ENCODE results near the gene SERTM2.

DNA sequence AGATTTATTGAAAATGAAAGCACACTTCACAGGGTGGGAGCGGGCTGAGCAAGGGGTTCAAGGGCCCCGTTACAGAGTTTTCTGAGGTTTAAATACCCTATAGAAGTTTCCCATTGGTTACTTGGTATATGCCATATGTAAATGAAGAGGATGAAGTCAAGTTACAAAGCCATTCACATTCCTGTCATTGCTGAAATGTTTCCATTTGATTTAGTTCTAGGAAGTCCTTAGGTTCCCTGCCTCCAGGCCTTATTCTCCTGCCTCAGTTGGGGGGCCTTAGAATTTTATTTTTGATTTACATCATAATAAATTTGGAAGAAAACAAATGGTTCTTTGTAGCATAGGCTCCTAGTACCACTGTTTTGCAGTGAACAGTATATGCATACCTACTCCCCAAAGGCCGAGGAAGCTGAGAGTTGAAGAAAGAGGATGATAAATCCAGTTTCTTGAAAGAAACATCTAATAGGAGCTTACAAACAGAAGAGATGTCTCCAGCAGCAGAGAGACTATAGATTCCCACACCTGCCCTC is 31.8 kb downstream of the SERTM2 start:
- TF ChIP-seq, protein P1, sequence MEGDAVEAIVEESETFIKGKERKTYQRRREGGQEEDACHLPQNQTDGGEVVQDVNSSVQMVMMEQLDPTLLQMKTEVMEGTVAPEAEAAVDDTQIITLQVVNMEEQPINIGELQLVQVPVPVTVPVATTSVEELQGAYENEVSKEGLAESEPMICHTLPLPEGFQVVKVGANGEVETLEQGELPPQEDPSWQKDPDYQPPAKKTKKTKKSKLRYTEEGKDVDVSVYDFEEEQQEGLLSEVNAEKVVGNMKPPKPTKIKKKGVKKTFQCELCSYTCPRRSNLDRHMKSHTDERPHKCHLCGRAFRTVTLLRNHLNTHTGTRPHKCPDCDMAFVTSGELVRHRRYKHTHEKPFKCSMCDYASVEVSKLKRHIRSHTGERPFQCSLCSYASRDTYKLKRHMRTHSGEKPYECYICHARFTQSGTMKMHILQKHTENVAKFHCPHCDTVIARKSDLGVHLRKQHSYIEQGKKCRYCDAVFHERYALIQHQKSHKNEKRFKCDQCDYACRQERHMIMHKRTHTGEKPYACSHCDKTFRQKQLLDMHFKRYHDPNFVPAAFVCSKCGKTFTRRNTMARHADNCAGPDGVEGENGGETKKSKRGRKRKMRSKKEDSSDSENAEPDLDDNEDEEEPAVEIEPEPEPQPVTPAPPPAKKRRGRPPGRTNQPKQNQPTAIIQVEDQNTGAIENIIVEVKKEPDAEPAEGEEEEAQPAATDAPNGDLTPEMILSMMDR (IDR thresholded peaks at IDR 0.05): no peak
- no peak for TF ChIP-seq EP300 (IDR thresholded peaks at IDR 0.05)
- TF ChIP-seq POLR2A (IDR thresholded peaks at IDR 0.05): no peak
- TF ChIP-seq POLR2AphosphoS5 (IDR thresholded peaks at IDR 0.05): no peak

Data from stomach (tissue), 4 donors.